Activated naive CD8-positive, alpha-beta T cell treated with anti-CD3 and anti-CD28 coated beads, Interleukin-2, amount 50 U/mL, for 24 hours (primary cell): ENCODE measurements around the gene CES5A.
"Not testable (repeated sequence)": the region's sequence is repeated elsewhere in the genome, so short reads cannot be mapped to it uniquely, and the experiment has no call there.

Source experiments
- ATAC-seq: fragments of 150-1000 bp; cut with Tn5 transposase; one replicate; pipeline ENCODE4 v1.10.0; 2021
- DNase-seq: peaks from one replicate; pipeline ENCODE4 v3.0.0; 2021
- H3K27ac Mint-ChIP-seq: one replicate; pipeline ENCODE4 v1.8.0; 2021; ENCODE audit warnings: mild to moderate bottlenecking, mixed read lengths
- H3K27me3 Mint-ChIP-seq: one replicate; pipeline ENCODE4 v1.8.0; 2021; ENCODE audit warnings: mixed read lengths
- H3K36me3 Mint-ChIP-seq: one replicate; pipeline ENCODE4 v1.8.0; 2021; ENCODE audit warnings: low read depth, mixed read lengths
- H3K4me1 Mint-ChIP-seq: one replicate; pipeline ENCODE4 v1.8.0; 2021; ENCODE audit warnings: mixed read lengths
- H3K4me3 Mint-ChIP-seq: one replicate; pipeline ENCODE4 v1.8.0; 2021; ENCODE audit warnings: mild to moderate bottlenecking, moderate library complexity, mixed read lengths
- H3K9me3 Mint-ChIP-seq: one replicate; pipeline ENCODE4 v1.8.0; 2021; ENCODE audit warnings: mixed read lengths

Gene CES5A

DNA sequence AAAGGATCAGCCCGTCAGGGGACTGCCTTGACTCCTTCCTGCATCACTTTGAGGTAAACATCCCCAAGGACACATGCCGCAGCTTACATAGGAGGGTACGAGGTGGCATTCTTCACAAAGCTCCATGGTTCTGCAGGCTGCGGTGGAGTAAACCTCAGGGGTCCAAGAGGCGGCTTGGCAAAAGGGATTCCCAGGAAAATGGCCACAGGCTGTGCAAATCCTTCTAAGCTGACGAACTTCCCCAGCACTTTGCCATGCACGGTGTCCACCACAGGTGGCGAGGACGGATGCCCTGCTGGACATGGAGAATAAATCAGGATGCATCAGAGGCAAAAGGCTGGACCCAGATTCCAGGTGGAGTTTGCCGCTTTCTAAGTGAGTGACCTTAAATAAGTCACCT, 46.5 kb downstream of the CES5A start:
- no peak for ATAC-seq
- H3K9me3 Mint-ChIP-seq = no peaks in the 10 kb centered on the region

DNA sequence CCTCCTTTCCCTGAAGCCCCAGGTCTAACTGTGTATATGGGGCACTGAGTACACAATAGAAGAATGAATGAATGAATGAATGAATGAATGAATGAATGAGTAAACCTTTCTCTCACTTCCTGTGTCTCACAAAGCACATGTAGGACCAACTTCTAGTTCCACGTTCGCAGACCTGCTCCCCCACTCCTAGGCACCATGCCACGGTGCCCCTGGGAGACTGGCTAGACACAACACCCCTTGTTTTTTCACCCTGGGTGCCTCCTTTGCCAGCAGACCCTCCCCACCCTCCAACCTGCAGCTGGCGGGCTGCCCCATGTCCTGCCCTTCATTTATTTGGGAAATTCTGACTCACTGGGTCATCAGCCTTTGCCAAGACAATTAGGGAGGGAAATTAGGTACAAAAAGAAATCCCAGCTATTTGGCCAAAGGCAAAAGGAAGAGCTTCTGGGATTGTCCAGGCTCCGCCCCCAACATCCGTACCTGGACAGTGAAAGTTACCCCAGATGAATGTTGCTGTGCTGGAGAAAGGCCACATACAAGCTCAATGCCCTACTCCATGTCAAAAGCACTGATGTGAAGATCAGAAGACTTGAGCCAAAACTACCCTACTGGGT, 50.0 kb downstream of the CES5A start:
- Mint-ChIP-seq H3K27me3 (peaks cover 6% of the 10 kb centered on the region), H3K27ac (no peak overlapping the region), H3K4me3 (no peak overlapping the region), H3K9me3 (no peaks in the 10 kb centered on the region), H3K4me1 (no peaks in the 10 kb centered on the region), H3K36me3 (no peaks in the 10 kb centered on the region)
- no peak for ATAC-seq
- no peak for DNase-seq

More for the DNA sequence above, 46.5 kb downstream of the CES5A start:
- DNase-seq = no peak
- no peaks in the 10 kb centered on the region for H3K36me3 Mint-ChIP-seq
- no peaks in the 10 kb centered on the region for H3K4me1 Mint-ChIP-seq
- no peak overlapping the region for H3K27ac Mint-ChIP-seq
- no peak overlapping the region for H3K4me3 Mint-ChIP-seq
- H3K27me3 Mint-ChIP-seq = peaks cover 2% of the 10 kb centered on the region

DNA sequence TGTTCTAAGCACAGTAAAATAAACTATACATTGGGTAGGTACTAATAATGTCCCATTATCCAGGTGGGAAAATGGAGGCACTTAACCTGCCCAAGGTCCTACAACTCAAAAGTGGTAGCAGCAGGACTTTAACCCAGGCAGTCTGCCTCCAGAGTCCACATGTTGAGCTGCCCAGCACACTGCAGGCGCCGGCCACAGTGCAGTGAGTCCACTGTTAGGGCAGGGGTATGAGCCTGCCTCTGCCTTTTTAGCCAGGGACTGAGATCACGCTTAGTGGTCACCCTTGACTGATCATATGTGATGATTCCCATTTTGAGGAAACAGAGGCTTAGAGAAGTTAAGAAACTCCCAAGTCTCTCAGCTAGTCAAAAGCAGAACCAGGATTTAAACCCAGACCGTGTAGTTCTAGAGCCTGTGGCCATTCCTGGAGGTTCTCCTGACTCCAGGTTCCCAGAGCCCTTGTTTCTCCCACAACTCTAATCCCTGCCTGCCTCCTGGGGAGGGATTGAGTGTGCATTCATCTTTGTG, 50.6 kb downstream of the CES5A start:
- Mint-ChIP-seq H3K27me3 (peaks cover 6% of the 10 kb centered on the region), H3K36me3 (no peaks in the 10 kb centered on the region), H3K4me1 (no peaks in the 10 kb centered on the region), H3K9me3 (no peaks in the 10 kb centered on the region), H3K27ac (no peak overlapping the region), H3K4me3 (no peak overlapping the region)
- DNase-seq (no peak), ATAC-seq (no peak)

GRCh38 chr16:55822280-55822810, 52.8 kb downstream of the CES5A start:
- no peak for DNase-seq
- H3K27me3 Mint-ChIP-seq = peaks cover 13% of the 10 kb centered on the region
- H3K4me1 Mint-ChIP-seq = no peaks in the 10 kb centered on the region
- H3K4me3 Mint-ChIP-seq = no peak overlapping the region
- no peaks in the 10 kb centered on the region for H3K9me3 Mint-ChIP-seq
- H3K36me3 Mint-ChIP-seq = no peaks in the 10 kb centered on the region
- H3K27ac Mint-ChIP-seq = no peak overlapping the region
- no peak for ATAC-seq

DNA sequence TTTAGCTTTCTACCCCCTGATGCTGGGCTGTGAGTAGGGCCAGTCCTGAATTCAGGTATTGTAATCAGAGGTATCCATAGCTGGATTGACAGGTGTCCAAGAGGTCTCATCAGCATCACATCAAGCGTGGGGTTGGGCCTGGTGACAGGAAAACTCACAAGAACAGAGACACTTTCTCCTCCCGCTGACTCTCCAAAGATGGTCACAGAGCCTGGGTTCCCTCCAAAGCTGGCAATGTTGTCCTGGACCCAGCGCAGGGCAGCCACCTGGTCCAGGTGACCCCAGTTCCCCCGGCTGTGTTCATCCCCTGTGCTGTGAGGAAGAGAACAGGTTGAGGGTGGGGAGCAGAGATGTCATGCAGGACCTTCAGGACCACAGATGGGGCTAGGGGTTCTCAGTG, 54.0 kb downstream of the CES5A start:
- no peak for ATAC-seq
- Mint-ChIP-seq H3K27me3 (peaks cover 16% of the 10 kb centered on the region), H3K36me3 (no peaks in the 10 kb centered on the region)

DNA sequence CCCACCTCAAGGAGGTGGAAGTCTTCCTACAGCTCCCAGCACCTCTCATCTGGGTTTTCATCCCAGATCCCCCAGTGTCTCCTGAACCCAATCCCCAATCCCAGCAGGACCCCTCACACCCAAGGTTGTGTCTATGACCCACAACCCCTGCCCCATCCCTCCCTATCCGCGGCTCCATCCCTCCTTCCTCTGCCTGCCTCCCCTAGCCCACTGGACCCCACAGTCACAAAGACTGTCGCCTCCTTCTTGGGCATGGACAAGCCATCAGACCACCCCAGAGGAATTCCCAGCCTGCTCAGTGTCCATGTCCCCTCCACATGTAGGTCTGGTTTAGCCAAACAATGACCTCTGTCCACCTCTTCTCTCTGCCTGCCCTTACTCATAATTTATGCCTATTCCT, 54.6 kb downstream of the CES5A start:
- H3K4me1 Mint-ChIP-seq = no peaks in the 10 kb centered on the region
- H3K27me3 Mint-ChIP-seq = peaks cover 22% of the 10 kb centered on the region
- no peaks in the 10 kb centered on the region for H3K9me3 Mint-ChIP-seq
- ATAC-seq (no peak), DNase-seq (no peak)
- H3K36me3 Mint-ChIP-seq = no peaks in the 10 kb centered on the region
- H3K27ac Mint-ChIP-seq = no peak overlapping the region
- no peak overlapping the region for H3K4me3 Mint-ChIP-seq

More for the DNA sequence above, 54.0 kb downstream of the CES5A start:
- Mint-ChIP-seq H3K4me3 (no peak overlapping the region), H3K9me3 (no peaks in the 10 kb centered on the region), H3K4me1 (no peaks in the 10 kb centered on the region), H3K27ac (no peak overlapping the region)
- no peak for DNase-seq

DNA sequence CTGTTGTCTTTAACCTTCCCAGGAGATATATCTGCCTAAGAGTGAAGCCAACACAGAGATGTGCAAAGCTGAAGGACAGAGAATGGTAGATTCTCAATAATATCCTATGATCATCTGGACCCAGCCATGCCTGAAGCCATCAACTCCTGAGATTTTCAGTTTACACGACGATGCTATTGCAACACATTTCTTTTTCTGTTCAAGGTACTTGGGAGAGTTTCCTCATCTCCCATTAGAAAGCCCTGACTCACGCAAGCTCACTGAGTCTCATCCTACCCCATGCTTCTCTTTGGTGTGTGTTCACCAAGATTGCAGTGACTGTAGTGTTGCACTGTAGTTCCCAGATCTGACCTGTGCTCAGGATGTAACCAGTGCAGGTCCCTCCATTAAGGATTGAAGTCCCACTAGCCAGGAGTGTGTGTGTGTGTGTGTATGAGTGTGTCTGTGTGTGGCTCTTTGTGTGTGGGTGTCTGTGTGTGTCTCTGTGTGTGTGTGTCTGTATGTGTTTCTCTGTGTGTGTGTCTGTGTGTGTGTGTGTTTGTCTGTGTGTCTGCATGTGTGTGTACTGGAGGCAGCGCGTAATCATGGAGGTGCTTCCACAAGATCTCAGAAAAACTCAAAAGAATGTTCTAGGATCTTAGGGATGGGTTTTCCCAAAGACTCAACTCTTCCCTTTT, 57.8 kb downstream of the CES5A start:
- no peak for ATAC-seq
- Mint-ChIP-seq H3K9me3 (no peaks in the 10 kb centered on the region), H3K27ac (no peak overlapping the region), H3K36me3 (no peaks in the 10 kb centered on the region), H3K4me1 (no peaks in the 10 kb centered on the region), H3K4me3 (no peak overlapping the region), H3K27me3 (peaks cover 28% of the 10 kb centered on the region)
- DNase-seq = no peak

DNA sequence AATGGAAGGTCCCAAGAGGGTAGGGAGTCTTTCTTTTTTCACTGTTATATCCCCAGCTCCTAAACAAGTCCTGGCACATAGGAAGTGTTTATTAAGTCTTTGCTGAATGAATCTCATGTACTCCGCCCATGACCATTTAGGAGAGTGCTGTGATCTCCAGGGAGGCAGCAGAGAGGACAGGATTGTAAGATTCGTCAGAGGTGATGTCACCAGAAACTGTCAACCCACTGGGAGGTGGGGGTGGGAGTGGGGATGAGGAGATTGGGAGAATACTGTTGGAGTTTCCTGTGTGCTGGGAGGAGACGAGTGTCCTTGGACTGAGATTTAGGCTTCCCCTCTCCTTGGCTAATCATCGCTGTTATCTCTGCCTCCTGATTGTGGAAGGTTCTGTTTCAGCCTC, 59.0 kb downstream of the CES5A start:
- DNase-seq, H3K27ac Mint-ChIP-seq, H3K4me3 Mint-ChIP-seq, H3K9me3 Mint-ChIP-seq, ATAC-seq, H3K36me3 Mint-ChIP-seq, H3K4me1 Mint-ChIP-seq: not testable (repeated sequence)
- peaks cover 29% of the 10 kb centered on the region for H3K27me3 Mint-ChIP-seq

- Mint-ChIP-seq H3K4me3 (no peak overlapping the region), H3K27ac (no peak overlapping the region), H3K9me3 (no peaks in the 10 kb centered on the region), H3K36me3 (no peaks in the 10 kb centered on the region), H3K4me1 (no peaks in the 10 kb centered on the region), H3K27me3 (peaks cover 29% of the 10 kb centered on the region)
- ATAC-seq (no peak), DNase-seq (no peak)
These were observed 59.9 kb downstream of the CES5A start for GRCh38 chr16:55815320-55815719.

- H3K4me3 Mint-ChIP-seq, H3K36me3 Mint-ChIP-seq, H3K9me3 Mint-ChIP-seq, H3K27ac Mint-ChIP-seq, ATAC-seq, DNase-seq, H3K4me1 Mint-ChIP-seq: not testable (repeated sequence)
- H3K27me3 Mint-ChIP-seq = peaks cover 30% of the 10 kb centered on the region
These were observed 61.0 kb downstream of the CES5A start for GRCh38 chr16:55814174-55814573.

GRCh38 chr16:55813730-55814129, 61.4 kb downstream of the CES5A start:
- H3K27ac Mint-ChIP-seq, H3K4me3 Mint-ChIP-seq, ATAC-seq, H3K36me3 Mint-ChIP-seq, H3K4me1 Mint-ChIP-seq, H3K9me3 Mint-ChIP-seq, DNase-seq: not testable (repeated sequence)
- peaks cover 28% of the 10 kb centered on the region for H3K27me3 Mint-ChIP-seq

DNA sequence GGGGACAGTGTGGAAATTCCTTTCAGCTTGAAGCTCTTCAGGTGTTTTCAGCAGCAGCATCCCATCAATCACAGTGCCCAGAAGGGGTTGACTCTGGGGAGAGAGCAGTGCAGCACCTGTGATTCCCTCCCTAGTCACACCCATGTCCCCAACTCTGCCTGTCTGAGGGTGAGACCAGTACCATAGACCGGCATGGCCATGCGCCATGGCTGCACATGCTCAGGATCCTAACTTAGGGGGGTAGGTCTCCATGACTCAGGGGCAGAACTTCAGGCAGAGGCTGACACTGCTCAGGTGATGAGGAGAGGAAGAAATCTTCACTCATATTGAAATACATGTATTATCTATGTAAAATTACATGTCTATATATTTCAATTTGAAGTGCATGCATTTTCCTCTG, 62.2 kb downstream of the CES5A start:
- Mint-ChIP-seq H3K9me3 (no peaks in the 10 kb centered on the region), H3K4me3 (no peak overlapping the region)

GRCh38 chr16:55811811-55812210, 63.4 kb downstream of the CES5A start:
- Mint-ChIP-seq H3K9me3 (no peaks in the 10 kb centered on the region), H3K4me1 (no peaks in the 10 kb centered on the region), H3K27me3 (peaks cover 23% of the 10 kb centered on the region), H3K36me3 (no peaks in the 10 kb centered on the region), H3K4me3 (no peak overlapping the region), H3K27ac (no peak overlapping the region)
- DNase-seq (no peak), ATAC-seq (no peak)

More for the DNA sequence above, 62.2 kb downstream of the CES5A start:
- no peaks in the 10 kb centered on the region for H3K36me3 Mint-ChIP-seq
- no peak for ATAC-seq
- H3K4me1 Mint-ChIP-seq = no peaks in the 10 kb centered on the region
- no peak overlapping the region for H3K27ac Mint-ChIP-seq
- H3K27me3 Mint-ChIP-seq = peaks cover 27% of the 10 kb centered on the region
- no peak for DNase-seq

GRCh38 chr16:55810451-55810961, 64.7 kb downstream of the CES5A start:
- H3K9me3 Mint-ChIP-seq = no peaks in the 10 kb centered on the region
- no peaks in the 10 kb centered on the region for H3K4me1 Mint-ChIP-seq
- DNase-seq = no peak
- ATAC-seq = no peak
- no peak overlapping the region for H3K4me3 Mint-ChIP-seq
- peaks cover 14% of the 10 kb centered on the region for H3K27me3 Mint-ChIP-seq
- no peaks in the 10 kb centered on the region for H3K36me3 Mint-ChIP-seq
- H3K27ac Mint-ChIP-seq = no peak overlapping the region

GRCh38 chr16:55809851-55810250, 65.3 kb downstream of the CES5A start:
- H3K27ac Mint-ChIP-seq = no peak overlapping the region

More at GRCh38 chr16:55809851-55810250, 65.3 kb downstream of the CES5A start:
- Mint-ChIP-seq H3K4me3 (no peak overlapping the region), H3K9me3 (no peaks in the 10 kb centered on the region), H3K27me3 (peaks cover 12% of the 10 kb centered on the region), H3K36me3 (no peaks in the 10 kb centered on the region), H3K4me1 (no peaks in the 10 kb centered on the region)
- no peak for ATAC-seq
- DNase-seq = no peak
